KG1 (cell line): ENCODE measurements around the gene GKN2.

ENCODE experiments used
- DNase-seq: peaks from one replicate; lab custom pipeline; 2025; lab: John Stamatoyannopoulos, UW

GKN2 gene

GRCh38 chr2:68952887-68953521, at the start of gene GKN2:
Gene GKN2 (minus strand): TSS chr2:68952893. CDS start chr2:68952861, 32 bp downstream.
- no peak for DNase-seq

DNA sequence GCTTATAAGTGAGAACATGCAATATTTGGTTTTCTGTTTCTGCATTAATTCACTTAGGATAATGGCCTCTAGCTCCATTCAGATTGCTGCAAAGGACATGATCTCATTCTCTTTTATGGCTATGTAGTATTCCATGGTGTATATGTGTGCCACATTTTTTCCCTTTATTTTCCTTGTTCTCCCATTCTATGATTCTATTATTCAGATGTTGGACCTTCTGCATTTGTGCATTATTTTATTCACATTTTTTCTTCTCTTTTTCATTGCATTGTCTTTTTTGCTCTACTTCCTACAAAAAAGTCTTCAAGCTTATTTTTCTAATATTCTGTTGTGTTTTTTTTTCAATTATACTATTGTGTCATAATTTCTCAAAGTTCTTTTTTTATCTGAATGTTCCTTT, 49.2 kb upstream of the GKN2 start:
- DNase-seq = no peak

- no peak for DNase-seq
Observed at GRCh38 chr2:68997401-68997800, 44.7 kb upstream of the GKN2 start.

DNA sequence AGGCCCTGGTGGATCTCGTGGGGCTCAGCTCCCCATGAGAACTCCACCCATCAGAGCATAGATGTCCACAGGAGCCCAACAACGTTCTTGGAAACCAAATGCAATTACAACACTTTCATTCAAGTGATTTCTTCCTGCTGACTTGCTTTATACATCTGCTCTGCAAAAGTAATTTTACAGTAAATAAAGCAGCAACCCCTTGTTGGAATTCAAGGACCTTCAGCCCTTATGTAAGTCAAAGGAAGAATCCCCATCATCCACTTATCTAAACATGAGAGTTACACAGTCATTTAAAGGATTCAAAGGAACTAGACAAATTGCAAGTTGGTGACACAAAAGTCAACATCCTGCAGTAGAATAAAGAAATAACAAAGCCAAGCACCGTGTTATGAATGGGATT, 43.2 kb upstream of the GKN2 start:
- DNase-seq = no peak

DNA sequence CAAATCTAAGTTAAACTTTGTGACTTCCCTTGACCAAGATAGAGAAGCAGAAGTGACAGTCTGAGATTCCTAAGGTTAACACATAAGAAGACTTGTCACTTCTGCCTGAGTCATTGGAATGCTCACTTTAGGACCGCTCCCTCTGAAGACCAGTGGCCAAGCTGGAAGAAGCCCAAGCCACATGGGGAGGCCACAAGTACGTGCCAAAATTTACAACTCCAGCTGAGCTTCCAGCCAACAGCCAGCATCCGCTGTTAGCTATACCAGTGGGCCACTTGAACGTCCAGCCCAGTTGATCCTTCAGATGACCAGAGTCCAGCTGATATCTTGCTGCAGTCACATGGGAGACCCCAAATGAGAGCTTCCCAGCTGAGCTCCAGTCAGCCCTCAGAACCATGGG, 42.2 kb upstream of the GKN2 start:
- no peak for DNase-seq

DNA sequence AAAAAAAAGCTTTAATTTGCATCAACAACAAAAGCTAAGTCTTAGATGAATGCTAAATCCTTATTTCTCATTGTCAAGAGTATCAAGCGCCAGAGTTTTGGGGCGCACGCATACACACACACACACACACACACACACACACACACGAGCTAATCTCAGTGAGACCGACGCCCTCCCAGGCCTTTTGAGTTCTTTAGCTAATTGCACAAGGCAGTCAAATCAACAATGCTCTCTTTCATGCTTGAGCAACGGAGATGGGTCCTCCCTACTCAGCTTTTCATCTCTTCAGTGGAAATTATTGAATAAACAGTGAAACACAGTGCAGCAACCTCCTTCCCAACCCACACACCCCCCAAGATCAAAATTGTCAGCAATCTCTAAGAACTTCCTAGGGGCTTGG, 41.0 kb upstream of the GKN2 start:
- no peak for DNase-seq

GRCh38 chr2:68992933-68993332, 40.2 kb upstream of the GKN2 start:
- DNase-seq = no peak

DNA sequence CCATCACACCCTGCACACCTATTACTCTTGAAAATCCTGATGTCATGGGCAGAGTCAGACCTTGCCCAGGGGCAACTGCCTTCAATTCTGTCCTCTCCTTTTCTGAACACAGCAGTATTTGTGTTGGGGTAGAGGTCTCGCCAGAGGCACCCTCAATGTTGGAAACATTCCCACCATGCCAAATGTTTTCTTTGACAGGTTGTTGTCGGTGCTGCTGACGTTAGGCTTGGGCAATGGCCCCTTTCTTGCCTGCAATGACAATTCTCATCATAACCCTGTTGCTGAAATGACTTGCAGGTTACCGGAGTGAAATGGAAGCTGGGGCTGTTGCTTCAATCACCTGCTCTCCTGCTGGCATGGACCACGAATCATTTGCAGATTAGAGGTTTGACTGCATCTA, 39.6 kb upstream of the GKN2 start:
- DNase-seq = no peak

DNA sequence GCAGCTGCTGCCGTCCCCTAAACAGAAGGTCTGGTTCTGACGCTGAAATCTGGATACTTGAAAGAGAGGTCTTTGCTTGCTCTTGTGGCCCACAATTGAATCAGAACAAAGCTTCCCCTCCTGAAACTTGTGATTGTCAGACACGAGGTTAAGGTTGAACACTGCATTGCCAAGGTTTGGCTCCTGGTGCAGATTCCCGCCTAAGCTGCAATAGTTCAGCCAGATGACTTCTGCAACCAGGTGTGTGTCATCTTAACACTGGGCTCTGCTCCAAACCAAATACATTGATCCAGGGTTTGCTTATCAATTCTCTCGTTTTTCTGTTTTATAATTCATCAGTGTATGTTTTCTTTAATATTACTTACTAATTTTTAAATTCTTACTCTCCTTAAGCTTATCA, 36.3 kb upstream of the GKN2 start:
- no peak for DNase-seq

GRCh38 chr2:68987021-68987503, 34.4 kb upstream of the GKN2 start:
- DNase-seq = no peak

- no peak for DNase-seq
Observed at GRCh38 chr2:68980956-68981355, 28.3 kb upstream of the GKN2 start.

GRCh38 chr2:68978098-68978497, 25.4 kb upstream of the GKN2 start:
- no peak for DNase-seq

DNA sequence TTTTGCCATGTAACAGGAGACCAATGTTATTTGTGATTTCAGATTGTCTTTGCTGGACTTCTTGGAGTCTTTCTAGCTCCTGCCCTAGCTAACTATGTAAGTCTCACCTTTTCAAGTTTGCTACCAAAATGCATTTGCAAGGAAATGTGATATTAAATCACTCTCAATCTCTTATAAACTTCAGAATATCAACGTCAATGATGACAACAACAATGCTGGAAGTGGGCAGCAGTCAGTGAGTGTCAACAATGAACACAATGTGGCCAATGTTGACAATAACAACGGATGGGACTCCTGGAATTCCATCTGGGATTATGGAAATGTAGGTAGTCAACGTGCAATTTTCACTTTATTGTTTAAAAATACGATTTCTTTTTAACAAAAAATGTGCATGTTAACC, 24.8 kb upstream of the GKN2 start:
- no peak for DNase-seq

DNA sequence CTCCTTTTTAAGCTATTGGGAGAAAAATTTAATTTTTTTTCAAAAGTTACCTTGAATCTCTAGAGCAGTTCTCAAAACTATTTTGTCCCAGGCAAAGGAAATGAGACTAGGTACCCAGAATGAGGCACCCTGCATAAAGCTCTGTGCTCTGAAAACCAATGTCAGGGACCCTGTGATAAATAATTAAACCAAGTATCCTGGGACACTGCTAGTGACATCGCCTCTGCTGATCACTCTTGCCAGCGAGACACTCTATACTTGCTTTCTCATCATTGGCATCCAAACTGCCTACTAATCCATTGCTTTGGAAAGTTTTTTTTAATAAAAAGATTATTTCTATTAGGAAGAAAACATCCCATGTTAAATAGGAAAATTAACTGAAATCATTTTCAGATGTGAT, 23.2 kb upstream of the GKN2 start:
- no peak for DNase-seq

- DNase-seq = no peak
Observed at GRCh38 chr2:68974946-68975665, 22.4 kb upstream of the GKN2 start.

DNA sequence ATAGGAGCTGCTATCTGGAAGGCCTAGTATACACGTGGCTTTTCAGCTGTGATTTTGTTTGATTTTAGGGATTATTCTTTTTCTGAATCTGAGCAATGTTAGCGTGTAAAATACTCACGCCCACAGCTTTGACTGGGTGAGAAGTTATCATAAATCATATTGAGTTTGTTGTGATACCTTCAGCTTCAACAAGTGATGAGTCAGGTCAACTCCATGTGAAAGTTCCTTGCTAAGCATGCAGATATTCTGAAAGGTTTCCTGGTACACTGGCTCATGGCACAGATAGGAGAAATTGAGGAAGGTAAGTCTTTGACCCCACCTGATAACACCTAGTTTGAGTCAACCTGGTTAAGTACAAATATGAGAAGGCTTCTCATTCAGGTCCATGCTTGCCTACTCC, 21.6 kb upstream of the GKN2 start, which contains the start of gene GKN1:
Gene GKN1 (plus strand): TSS at position 386 of the 400 bp plus-strand sequence. CDS start 42 bp downstream, outside the sequence.
- DNase-seq = no peak

GRCh38 chr2:68971591-68972231, 19.0 kb upstream of the GKN2 start:
- no peak for DNase-seq

DNA sequence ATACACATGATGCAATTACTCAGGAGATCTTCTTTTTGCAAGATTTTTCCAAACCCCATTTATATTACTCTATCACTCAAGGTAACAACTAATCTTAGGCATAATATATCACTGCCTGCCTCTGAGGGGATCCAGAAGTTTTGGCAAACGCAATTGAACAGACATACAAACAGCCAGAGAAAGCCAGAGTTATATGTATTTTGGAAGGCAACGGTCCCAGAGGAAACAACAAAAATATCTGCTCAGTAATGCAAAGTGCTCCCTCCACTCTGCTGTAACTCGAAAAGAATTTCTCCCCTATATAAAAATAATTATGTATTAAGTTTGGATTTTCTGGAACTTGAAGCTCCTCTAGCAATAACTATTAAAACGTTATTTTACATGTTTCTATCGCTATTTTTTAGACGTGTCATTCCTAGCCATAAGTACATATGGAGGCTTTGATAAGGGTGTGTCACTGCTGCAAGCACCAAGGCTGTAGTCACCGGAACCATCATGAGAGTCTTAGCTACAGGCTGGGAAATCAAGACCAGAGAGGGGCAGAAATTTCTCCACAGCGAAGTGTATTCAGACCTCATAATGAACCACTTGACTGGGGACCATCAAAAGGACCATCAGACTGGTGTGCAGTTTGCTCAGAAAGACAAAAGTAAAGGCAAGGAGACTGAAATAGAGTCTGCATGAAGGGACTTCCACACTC, 18.0 kb upstream of the GKN2 start:
- DNase-seq = no peak

- no peak for DNase-seq
Observed at GRCh38 chr2:68969736-68970490, 17.2 kb upstream of the GKN2 start.

GRCh38 chr2:68968221-68968620, 15.5 kb upstream of the GKN2 start:
- DNase-seq = no peak

DNA sequence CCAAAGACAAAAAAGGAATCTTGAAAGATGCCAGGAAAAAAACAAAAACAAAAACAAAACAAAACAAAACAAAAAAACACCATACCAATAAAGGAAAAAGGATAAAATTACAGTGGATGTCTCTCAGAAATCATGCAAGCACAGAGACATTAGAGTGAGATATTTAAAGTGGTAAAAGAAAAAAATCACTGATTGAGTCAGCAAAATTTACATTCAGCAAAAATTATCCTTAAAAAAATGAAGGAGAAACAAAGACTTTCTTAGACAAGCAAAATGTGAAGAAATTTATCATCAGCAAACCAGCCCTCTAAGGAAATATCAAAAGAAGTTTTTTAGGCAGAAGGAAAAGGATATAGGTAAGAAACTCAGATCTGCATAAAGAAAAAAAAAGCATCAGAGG, 11.6 kb upstream of the GKN2 start:
- DNase-seq = no peak

DNA sequence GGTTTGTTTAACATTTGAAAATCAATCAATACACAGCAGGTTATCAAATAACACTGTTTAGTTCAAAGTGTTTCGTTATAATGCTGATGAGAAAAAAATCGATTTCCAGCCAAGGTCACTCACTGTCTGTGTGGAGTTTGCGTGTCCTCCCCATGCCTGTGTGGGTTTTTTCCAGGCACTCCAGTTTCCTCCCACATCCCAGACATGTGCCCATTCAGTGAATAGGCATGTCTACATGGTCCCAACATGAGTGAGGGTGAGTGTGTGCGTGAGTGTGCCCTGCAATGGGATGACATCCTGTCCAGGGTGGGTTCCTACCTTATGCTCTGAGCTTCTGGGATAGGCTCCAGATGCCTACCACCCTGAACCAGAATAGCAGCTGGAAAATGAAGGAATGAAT, 8.7 kb upstream of the GKN2 start:
- DNase-seq = no peak
